Endothelial cell of umbilical vein (primary cell): ENCODE results near the gene ZBED5. TPM values are rescaled to one million over a fixed set of nuclear protein-coding genes. Genes with fewer than 3 reads are reported as not detected.

Experiments
- BruUV-seq: library from RNA; stranded (reverse); fragments of 400-500 nt; replicated peaks from 2 replicates; lab custom pipeline; 2021; lab: Mats Ljungman, UMichigan
- CTCF ChIA-PET: fragments of 300-600, 350-600 bp; sonication (Branson Sonifier 250); formaldehyde crosslinking; loops from one replicate; lab custom pipeline; 2021; ENCODE audit warnings: antibody characterized with exemption, inconsistent platforms; lab: Charles Lee
- POLR2A ChIA-PET: fragments of 300-600, 350-600 bp; sonication (Branson Sonifier 250); formaldehyde crosslinking; loops from one replicate; lab custom pipeline; 2021; ENCODE audit warnings: antibody characterized with exemption, inconsistent platforms; lab: Charles Lee
- DNase-seq: peaks from one replicate; pipeline ENCODE4 v3.0.0-alpha.2; 2011; ENCODE audit warnings: low read depth, low spot score
- FAIRE-seq: peaks from 2 replicates; lab custom pipeline; 2011; peaks lifted over from hg19 to GRCh38; lab: Jason Lieb, UNC
- H2AFZ ChIP-seq: 2 replicates; pipeline ENCODE4 v1.6.0; 2012; ENCODE audit warnings: low read depth, low read length, control low read depth, inconsistent platforms
- H3K27ac ChIP-seq: 2 replicates; pipeline ENCODE4 v1.5.1; 2011; ENCODE audit warnings: low read depth, mild to moderate bottlenecking, control low read depth, low read length, moderate library complexity; ENCODE audit not compliant: insufficient read depth
- H3K27me3 ChIP-seq, 2 experiments: 2 replicates each; pipeline versions ENCODE4 v1.6.0 to v1.6.1; 2011; ENCODE audit warnings: low read length in 2 of 2, mixed read lengths in 1 of 2; ENCODE audit not compliant: control insufficient read depth in 2 of 2, insufficient read depth in 2 of 2
- H3K36me3 ChIP-seq, 2 experiments: 2 replicates in 1 of 2; 3 replicates in 1 of 2; pipeline ENCODE4 v1.5.1; 2011; ENCODE audit warnings: low read length in 2 of 2, mild to moderate bottlenecking in 1 of 2, moderate library complexity in 1 of 2; ENCODE audit not compliant: control insufficient read depth in 2 of 2, insufficient read depth in 2 of 2; ENCODE audit errors: extremely low read depth in 1 of 2
- H3K4me1 ChIP-seq: 3 replicates; pipeline ENCODE4 v1.5.1; 2011; ENCODE audit warnings: mild to moderate bottlenecking, low read length; ENCODE audit not compliant: control insufficient read depth, insufficient read depth; ENCODE audit errors: extremely low read depth
- H3K4me2 ChIP-seq: 2 replicates; pipeline ENCODE4 v1.6.1; 2011; ENCODE audit warnings: low read length, control low read depth, mixed read lengths; ENCODE audit not compliant: insufficient read depth
- H3K4me3 ChIP-seq, 3 experiments: fragments of 200-600 bp in 1 of 3; sonication (generic), shearing (Covaris generic) in 1 of 3; replicated peaks in 1 of 3; 2 replicates each; pipeline ENCODE4 v1.5.1; 2011 to 2016; ENCODE audit warnings: control low read depth in 3 of 3, low read length in 3 of 3, mild to moderate bottlenecking in 2 of 3, inconsistent platforms in 1 of 3, low read depth in 1 of 3, moderate library complexity in 1 of 3; ENCODE audit not compliant: insufficient read depth in 1 of 3
- H3K79me2 ChIP-seq: 2 replicates; pipeline ENCODE4 v1.6.0; 2012; ENCODE audit warnings: low read length, inconsistent platforms; ENCODE audit not compliant: control insufficient read depth, insufficient read depth
- H3K9ac ChIP-seq: replicated peaks from 2 replicates; pipeline ENCODE3; 2011; ENCODE audit warnings: low read length, control low read depth; ENCODE audit not compliant: insufficient read depth; ENCODE audit errors: extremely low read depth
- H3K9me1 ChIP-seq: replicated peaks from 3 replicates; pipeline ENCODE4 v1.6.0; 2011; ENCODE audit warnings: mild to moderate bottlenecking, low read length; ENCODE audit not compliant: control insufficient read depth, insufficient read depth; ENCODE audit errors: extremely low read depth
- H3K9me3 ChIP-seq: replicated peaks from 2 replicates; pipeline ENCODE4 v1.5.1; 2012; ENCODE audit warnings: low read length, inconsistent platforms; ENCODE audit not compliant: control insufficient read depth, insufficient read depth
- H4K20me1 ChIP-seq: replicated peaks from 2 replicates; pipeline ENCODE3; 2011; ENCODE audit warnings: mild to moderate bottlenecking, low read length; ENCODE audit not compliant: control insufficient read depth, insufficient read depth; ENCODE audit errors: extremely low read depth
- CTCF ChIP-seq, 2 donors: IDR thresholded peaks; 1 replicate in 1 of 2; 2 replicates in 1 of 2; pipeline ENCODE4 v1.5.1; 2011; ENCODE audit warnings: low read length in 2 of 2, mild to moderate bottlenecking in 2 of 2, moderate library complexity in 2 of 2, control low read depth in 1 of 2, inconsistent platforms in 1 of 2, low read depth in 1 of 2; ENCODE audit not compliant: insufficient read depth in 1 of 2; ENCODE audit errors: extremely low read depth in 1 of 2
- EZH2 ChIP-seq: IDR thresholded peaks from 2 replicates; pipeline ENCODE4 v1.6.1; 2012; ENCODE audit warnings: borderline replicate concordance, low read depth, mild to moderate bottlenecking, moderate library complexity, low read length, inconsistent platforms; ENCODE audit not compliant: severe bottlenecking
- FOS ChIP-seq: IDR thresholded peaks from 2 replicates; pipeline ENCODE4 v1.6.1; 2011; ENCODE audit warnings: mild to moderate bottlenecking, low read length, moderate library complexity, borderline replicate concordance; ENCODE audit not compliant: insufficient read depth
- JUN ChIP-seq: IDR thresholded peaks from 2 replicates; pipeline ENCODE4 v1.6.1; 2011; ENCODE audit warnings: borderline replicate concordance, low read depth; ENCODE audit not compliant: insufficient read length, insufficient read depth
- MAX ChIP-seq: IDR thresholded peaks from 2 replicates; pipeline ENCODE4 v1.6.1; 2011; ENCODE audit not compliant: insufficient read depth, insufficient read length
- POLR2A ChIP-seq: IDR thresholded peaks from 2 replicates; pipeline ENCODE4 v1.6.1; 2012; ENCODE audit warnings: low read depth, mild to moderate bottlenecking, control low read depth, low read length
- POLR2AphosphoS5 ChIP-seq: IDR thresholded peaks from 2 replicates; pipeline ENCODE4 v1.6.1; 2012; ENCODE audit warnings: low read depth, mild to moderate bottlenecking, control low read depth, low read length, moderate library complexity; ENCODE audit not compliant: insufficient read depth
- dilution Hi-C: fragments of 300-500 bp; cut with MboI; formaldehyde crosslinking; loops from one replicate; pipeline ENCODE4 v1.15.0; 2019; ENCODE audit warnings: low sequenced_read_pairs; ENCODE audit not compliant: extremely low pct_ligation_motif_present
- intact Hi-C: fragments of 100-400 bp; cut with micrococcal nuclease; formaldehyde crosslinking; loops from one replicate; pipeline ENCODE4 v1.10.0; 2022
- polyA plus RNA-seq, 4 experiments: library from polyadenylated mRNA; depleted of rRNA in 3 of 4; stranded (reverse) in 3 of 4; unstranded in 1 of 4; fragments of >200 nt; gene quantifications; 2 replicates each; pipeline versions ENCODE4 v1.2.1 to v1.2.3, GENCODE V29; 2011 to 2012; ENCODE audit warnings: missing spikeins in 1 of 4
- total RNA-seq: library from RNA; stranded (reverse); gene quantifications from 2 replicates; pipeline ENCODE4 v1.2.3, GENCODE V29; 2021

The ZBED5 gene
- total and polyA plus RNA-seq, 2 donors (not counting 3 experiments of a cell fraction or from before 2014, with no cell fraction given): 41.2 to 59.4 TPM

GRCh38 chr11:10809373-10810160 lies 48.3 kb downstream of the ZBED5 start:
- FAIRE-seq (peak; percentile 79), DNase-seq (peak; percentile 80)
- CTCF ChIA-PET: interaction anchor here (0.9 to 2.3 kb wide), 16 partner anchors 17 to 1167 kb away, joined by 3 to 18 read pairs (median 5); partner anchors contain the start of gene ZBED5
- H3K9me1 ChIP-seq: no peaks in the 10 kb centered on the region
- peak overlapping the region; percentile 4 for H2AFZ ChIP-seq
- peak overlapping the region; percentile 56 for H3K4me2 ChIP-seq
- H3K27ac ChIP-seq: peak overlapping the region; percentile 83
- H4K20me1 ChIP-seq: peaks cover 11% of the 10 kb centered on the region
- H3K27me3 ChIP-seq: no peaks in the 10 kb centered on the region
- TF ChIP-seq FOS (peak; percentile 64), JUN (no peak)
- H3K4me3 ChIP-seq: peak overlapping the region; percentile 3 to 97 (median 47)
- POLR2A ChIA-PET: interaction anchor here (0.6 to 3.5 kb wide), 37 partner anchors 10 to 1391 kb away, joined by 3 to 90 read pairs (median 6); partner anchors contain the start of genes CTR9, USP47 and ZBED5
- peak overlapping the region; percentile 100 for H3K9ac ChIP-seq
- dilution Hi-C loops (no loop called here), intact Hi-C loops (loop anchor here (1.0 to 5.0 kb wide), 4 partner anchors 49 to 1168 kb away; partner anchors contain the start of gene ZBED5)
- H3K36me3 ChIP-seq: peaks cover 15 to 21% of the 10 kb centered on the region in 2 experiments
- peaks cover 31% of the 10 kb centered on the region for H3K4me1 ChIP-seq
- peaks cover 39% of the 10 kb centered on the region for H3K79me2 ChIP-seq
- no peaks in the 10 kb centered on the region for H3K9me3 ChIP-seq
- TSS peak; percentile 76 for BruUV-seq

- Histone ChIP-seq H3K9me3 (no peaks in the 10 kb centered on the region), H3K4me1 (peaks cover 39% of the 10 kb centered on the region), H4K20me1 (peaks cover 18% of the 10 kb centered on the region), H3K27ac (peak within 1 kb of the TSS; percentile 97), H3K4me3 (peak within 1 kb of the TSS; percentile 88 to 97 (median 97)), H3K36me3 (peaks cover 23 to 29% of the 10 kb centered on the region in 2 experiments), H3K27me3 (no peaks in the 10 kb centered on the region), H3K79me2 (peaks cover 47% of the 10 kb centered on the region), H3K4me2 (peak within 1 kb of the TSS; percentile 56), H2AFZ (peak within 1 kb of the TSS; percentile 36), H3K9me1 (no peaks in the 10 kb centered on the region), H3K9ac (peak within 1 kb of the TSS; percentile 100)
- peak; percentile 99 for DNase-seq
- ChIA-PET POLR2A (interaction anchor here (0.5 to 3.5 kb wide), 40 partner anchors 9 to 1476 kb away, joined by 3 to 90 read pairs (median 6); partner anchors contain the start of genes CTR9, RNF141, USP47 and ZBED5), CTCF (interaction anchor here (0.9 to 2.3 kb wide), 15 partner anchors 16 to 1168 kb away, joined by 3 to 18 read pairs (median 5); partner anchors contain the start of gene ZBED5)
- peak; percentile 91 for FAIRE-seq
- intact Hi-C loops (loop anchor here (1.0 to 5.0 kb wide), 6 partner anchors 50 to 1169 kb away; partner anchors contain the start of gene ZBED5), dilution Hi-C loops (no loop called here)
- peak; percentile 19 for TF ChIP-seq MAX
- TF ChIP-seq EZH2: no peak
- TF ChIP-seq POLR2A: peak; percentile 100
- TF ChIP-seq CTCF (IDR thresholded peaks at IDR 0.05; ENCODE audit: extremely low read depth in 1 of 2, insufficient read depth in 1 of 2, low read depth in 1 of 2, low read length in 2 of 2): no peak
- TF ChIP-seq JUN: no peak
- TF ChIP-seq POLR2AphosphoS5: peak; percentile 100
- TF ChIP-seq FOS: peak; percentile 16
- BruUV-seq: TSS peak; percentile 24
Measured at GRCh38 chr11:10808553-10809372, 49.1 kb downstream of the ZBED5 start, which contains the start of gene EIF4G2. Gene EIF4G2, minus strand, starts transcription at chr11:10808926.
